ENCODE data around the gene PSAP. TPM values are rescaled to one million over a fixed set of nuclear protein-coding genes. Genes with fewer than 3 reads are reported as not detected.

The PSAP gene
- polyA plus RNA-seq, 2 of the 4 experiments (the other 2 are of a cell fraction): 690 to 1,519 TPM

GRCh38 chr10:71860243-71861029 lies 9.4 kb upstream of the PSAP start (continued):
- TF ChIP-seq ELK1 (IDR thresholded peaks at IDR 0.05; ENCODE audit: low read depth, low read length) (no peak), HOXB13 (CRISPR knock-in tag; IDR thresholded peaks at IDR 0.05; ENCODE audit: low read depth) (peak; percentile 89; the same call in 1 of the 2 replicates), ZFP36 (IDR thresholded peaks at IDR 0.05; ENCODE audit: borderline replicate concordance, partially characterized antibody) (no peak), FOXS1 (CRISPR knock-in tag; IDR thresholded peaks at IDR 0.05) (no peak), PHF8 (IDR thresholded peaks at IDR 0.05; ENCODE audit: borderline replicate concordance, low read depth) (no peak), BHLHE40 (IDR thresholded peaks at IDR 0.05; ENCODE audit: low read depth, low read length) (no peak), RARB (CRISPR knock-in tag; IDR thresholded peaks at IDR 0.05) (no peak), MAZ (IDR thresholded peaks at IDR 0.05; ENCODE audit: borderline replicate concordance, low read depth, low read length) (no peak), MYC (IDR thresholded peaks at IDR 0.05; ENCODE audit: borderline replicate concordance, low read length) (no peak), NR3C1 (IDR thresholded peaks at IDR 0.05) (no peak), FOSB (CRISPR knock-in tag; IDR thresholded peaks at IDR 0.05) (no peak)

GRCh38 chr10:71857934-71858890 lies 7.2 kb upstream of the PSAP start:
- DNase-seq (ENCODE audit: low read depth in 1 of 2, low spot score in 1 of 2): no peak
- no peak for FAIRE-seq
- Histone ChIP-seq H3K4me1 (peaks cover 46% of the 10 kb centered on the region), H3K4me2 (no peak overlapping the region), H3K4me3 (no peak overlapping the region), H3K27ac (peak overlapping the region; percentile 91 to 93), H3K9me3 (no peaks in the 10 kb centered on the region)
- ChIA-PET POLR2A (no interaction called here), CTCF (interaction anchor here (0.7 to 6.3 kb wide), 7 partner anchors 13 to 97 kb away, joined by 3 to 60 read pairs (median 3); no protein-coding TSS in a partner anchor)
- no peak for ATAC-seq
- WGBS (ENCODE audit: missing lambda C conversion rate): 85% methylated on average over 11 of the region's 12 CpGs
- TF ChIP-seq EP300 (IDR thresholded peaks at IDR 0.05): no peak

GRCh38 chr10:71856619-71857018 lies 5.6 kb upstream of the PSAP start:
- DNase-seq (ENCODE audit: low read depth in 1 of 2, low spot score in 1 of 2): no peak
- ChIA-PET POLR2A (no interaction called here), CTCF (interaction anchor here (0.7 to 1.4 kb wide), 3 partner anchors 40 to 97 kb away, joined by 3 read pairs; no protein-coding TSS in a partner anchor)
- Histone ChIP-seq H3K4me3 (no peak overlapping the region), H3K27ac (peak overlapping the region; percentile 12 to 91; a peak in 5 of 6 replicates), H3K4me2 (no peak overlapping the region), H3K9me3 (no peaks in the 10 kb centered on the region), H3K4me1 (peaks cover 35% of the 10 kb centered on the region)
- FAIRE-seq: no peak
- no peak for ATAC-seq
- 86% methylated on average over 4 of the region's 4 CpGs for WGBS (ENCODE audit: missing lambda C conversion rate)
- TF ChIP-seq POLR2AphosphoS2 (conservative IDR thresholded peaks at IDR 0.05; ENCODE audit: low read length) (no peak), CBX2 (IDR thresholded peaks at IDR 0.05; ENCODE audit: borderline replicate concordance, low read depth) (no peak), E2F6 (IDR thresholded peaks at IDR 0.05; ENCODE audit: borderline replicate concordance, low read depth) (no peak), NR3C1 (IDR thresholded peaks at IDR 0.05) (no peak), SMC3 (IDR thresholded peaks at IDR 0.05) (no peak), RARB (CRISPR knock-in tag; IDR thresholded peaks at IDR 0.05) (no peak), JUNB (IDR thresholded peaks at IDR 0.05) (no peak), CBX8 (IDR thresholded peaks at IDR 0.05) (no peak), REST (IDR thresholded peaks at IDR 0.05) (no peak), ATOH8 (CRISPR knock-in tag; IDR thresholded peaks at IDR 0.05; ENCODE audit: low read depth) (no peak), ZC3H11A (IDR thresholded peaks at IDR 0.05) (no peak)
